ENCODE data around the gene TSPAN7.

TSPAN7 gene

GRCh38 chrX:38657562-38657961 is 96.2 kb downstream of the TSPAN7 start:
- Histone ChIP-seq H3K4me3 (ENCODE audit: low read depth, low read length, poor library complexity, severe bottlenecking) (no peak overlapping the region), H2AFZ (ENCODE audit: low read length) (no peak overlapping the region), H3K27ac (ENCODE audit: low read depth, low read length, poor library complexity, severe bottlenecking) (no peak overlapping the region), H4K20me1 (ENCODE audit: insufficient read depth, low read length) (no peaks in the 10 kb centered on the region), H3K79me2 (ENCODE audit: insufficient read depth, low read length) (no peaks in the 10 kb centered on the region), H3K4me1 (ENCODE audit: insufficient read depth, low read length, severe bottlenecking) (no peaks in the 10 kb centered on the region), H3K9me3 (ENCODE audit: low read length) (no peaks in the 10 kb centered on the region), H3K9ac (ENCODE audit: low read length) (no peak overlapping the region), H3F3A (ENCODE audit: insufficient read depth, low read length) (no peaks in the 10 kb centered on the region), H3K9me2 (ENCODE audit: low read depth, low read length) (no peaks in the 10 kb centered on the region), H3K36me3 (ENCODE audit: insufficient read depth, low read length) (no peaks in the 10 kb centered on the region), H3K4me2 (ENCODE audit: low read length) (no peak overlapping the region), H3K27me3 (ENCODE audit: insufficient read depth, low read length) (no peaks in the 10 kb centered on the region)
- TF ChIP-seq EZH2 (IDR thresholded peaks at IDR 0.05; ENCODE audit: borderline replicate concordance, low read length) (no peak), CTCF (IDR thresholded peaks at IDR 0.05; ENCODE audit: low read length) (no peak)

DNA sequence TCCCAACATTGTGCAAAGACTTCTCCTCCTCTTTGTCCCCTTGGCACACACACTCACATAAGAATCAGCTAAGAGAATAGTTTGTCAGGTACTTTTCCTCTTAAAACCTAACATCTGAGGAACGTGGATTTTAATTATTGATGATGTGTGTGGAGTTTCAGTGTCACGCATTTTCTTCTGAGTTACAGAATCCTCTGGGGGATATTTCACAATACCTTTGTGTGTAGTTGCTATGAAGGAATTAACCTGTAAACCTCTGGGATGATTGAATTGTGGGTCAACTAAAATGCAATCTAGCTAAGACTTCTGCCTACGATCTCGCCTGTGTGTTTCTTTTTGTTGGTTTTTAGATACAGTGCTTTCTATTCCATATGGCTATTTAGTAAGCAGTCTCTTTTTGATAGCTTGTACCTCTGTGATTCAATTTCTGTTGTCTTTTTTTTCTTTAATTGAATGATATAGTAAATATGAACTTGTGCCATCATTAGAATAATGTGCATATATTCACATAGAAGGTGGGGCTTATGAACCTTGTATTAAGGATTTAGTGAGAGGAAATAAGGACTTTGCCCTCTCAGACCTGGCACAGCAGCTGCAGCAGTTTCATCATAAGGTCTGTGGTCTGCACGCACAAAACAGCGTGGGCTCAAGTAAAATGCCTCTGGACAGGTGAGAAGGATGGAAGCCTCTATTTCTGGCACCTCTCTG is 99.2 kb downstream of the TSPAN7 start:
- H3F3A ChIP-seq (ENCODE audit: insufficient read depth, low read length): no peaks in the 10 kb centered on the region
- H3K9ac ChIP-seq (ENCODE audit: low read length): no peak overlapping the region
- no peaks in the 10 kb centered on the region for H3K27me3 ChIP-seq (ENCODE audit: insufficient read depth, low read length)
- H3K4me1 ChIP-seq (ENCODE audit: insufficient read depth, low read length, severe bottlenecking): no peaks in the 10 kb centered on the region
- no peaks in the 10 kb centered on the region for H3K79me2 ChIP-seq (ENCODE audit: insufficient read depth, low read length)
- H3K27ac ChIP-seq (ENCODE audit: low read depth, low read length, poor library complexity, severe bottlenecking): no peak overlapping the region
- H3K4me2 ChIP-seq (ENCODE audit: low read length): no peak overlapping the region
- H2AFZ ChIP-seq (ENCODE audit: low read length): no peak overlapping the region
- H4K20me1 ChIP-seq (ENCODE audit: insufficient read depth, low read length): no peaks in the 10 kb centered on the region
- TF ChIP-seq EZH2 (IDR thresholded peaks at IDR 0.05; ENCODE audit: borderline replicate concordance, low read length) (no peak), CTCF (IDR thresholded peaks at IDR 0.05; ENCODE audit: low read length) (no peak)
- no peaks in the 10 kb centered on the region for H3K36me3 ChIP-seq (ENCODE audit: insufficient read depth, low read length)
- no peaks in the 10 kb centered on the region for H3K9me3 ChIP-seq (ENCODE audit: low read length)
- no peak overlapping the region for H3K4me3 ChIP-seq (ENCODE audit: low read depth, low read length, poor library complexity, severe bottlenecking)
- H3K9me2 ChIP-seq (ENCODE audit: low read depth, low read length): no peaks in the 10 kb centered on the region

GRCh38 chrX:38661103-38661441 is 99.7 kb downstream of the TSPAN7 start:
- Histone ChIP-seq H3K79me2 (ENCODE audit: insufficient read depth, low read length) (no peaks in the 10 kb centered on the region), H3K9me3 (ENCODE audit: low read length) (no peaks in the 10 kb centered on the region), H3K9me2 (ENCODE audit: low read depth, low read length) (no peaks in the 10 kb centered on the region), H3K4me3 (ENCODE audit: low read depth, low read length, poor library complexity, severe bottlenecking) (no peak overlapping the region), H3K4me2 (ENCODE audit: low read length) (no peak overlapping the region), H3K36me3 (ENCODE audit: insufficient read depth, low read length) (no peaks in the 10 kb centered on the region), H3K9ac (ENCODE audit: low read length) (no peak overlapping the region), H2AFZ (ENCODE audit: low read length) (no peak overlapping the region), H3K27me3 (ENCODE audit: insufficient read depth, low read length) (no peaks in the 10 kb centered on the region), H3K4me1 (ENCODE audit: insufficient read depth, low read length, severe bottlenecking) (no peaks in the 10 kb centered on the region), H3F3A (ENCODE audit: insufficient read depth, low read length) (no peaks in the 10 kb centered on the region), H3K27ac (ENCODE audit: low read depth, low read length, poor library complexity, severe bottlenecking) (no peak overlapping the region), H4K20me1 (ENCODE audit: insufficient read depth, low read length) (no peaks in the 10 kb centered on the region)
- TF ChIP-seq EZH2 (IDR thresholded peaks at IDR 0.05; ENCODE audit: borderline replicate concordance, low read length) (no peak), CTCF (IDR thresholded peaks at IDR 0.05; ENCODE audit: low read length) (no peak)
